Activated CD8-positive, alpha-beta T cell treated with anti-CD3 and anti-CD28 coated beads for 36 hours (primary cell): ENCODE measurements around the gene ACSF2. TPM values are rescaled to one million over a fixed set of nuclear protein-coding genes. Genes with fewer than 3 reads are reported as not detected.

ENCODE experiments used
- ATAC-seq: fragments of 200-7000 bp; cut with Tn5 transposase; one replicate; pipeline ENCODE4 v1.10.0; 2021; ENCODE audit warnings: mild to moderate bottlenecking, moderate library complexity
- CTCF ChIA-PET: fragments of 350-600 bp; sonication (Branson Sonifier 250); formaldehyde crosslinking; loops from one replicate; lab custom pipeline; 2021; ENCODE audit warnings: antibody characterized with exemption; lab: Charles Lee
- POLR2A ChIA-PET: fragments of 350-600 bp; sonication (Branson Sonifier 250); formaldehyde crosslinking; loops from one replicate; lab custom pipeline; 2021; ENCODE audit warnings: antibody characterized with exemption; lab: Charles Lee
- DNase-seq: peaks from one replicate; pipeline ENCODE4 v3.0.0-alpha.2; 2020
- H3K27ac Mint-ChIP-seq: one replicate; pipeline ENCODE4 v1.8.0; 2021; ENCODE audit warnings: mild to moderate bottlenecking, mixed read lengths
- H3K27me3 Mint-ChIP-seq: one replicate; pipeline ENCODE4 v1.8.0; 2021; ENCODE audit warnings: mixed read lengths
- H3K36me3 Mint-ChIP-seq: one replicate; pipeline ENCODE4 v1.8.0; 2021; ENCODE audit warnings: low read depth, mixed read lengths
- H3K4me1 Mint-ChIP-seq: one replicate; pipeline ENCODE4 v1.8.0; 2021; ENCODE audit warnings: low read depth, mixed read lengths
- H3K4me3 Mint-ChIP-seq: one replicate; pipeline ENCODE4 v1.8.0; 2021; ENCODE audit warnings: mild to moderate bottlenecking, moderate library complexity, mixed read lengths
- H3K9me3 Mint-ChIP-seq: one replicate; pipeline ENCODE4 v1.8.0; 2021; ENCODE audit warnings: mixed read lengths
- intact Hi-C: fragments of 100-400 bp; cut with micrococcal nuclease; formaldehyde crosslinking; loops from one replicate; pipeline ENCODE4 v1.10.0; 2022
- total RNA-seq, 2 experiments: library from RNA; stranded (reverse); gene quantifications; one replicate each; pipeline ENCODE4 v1.2.3, GENCODE V29; 2021
- TF ChIP-seq, protein P1 (sequence below): fragments of 200-600 bp; IDR thresholded peaks from one replicate; pipeline ENCODE4 v1.8.0; 2022; ENCODE audit warnings: antibody characterized with exemption, mild to moderate bottlenecking

ACSF2 gene
- total RNA-seq, 2 experiments from 2014 or later: 14.5 to 17.5 TPM

DNA sequence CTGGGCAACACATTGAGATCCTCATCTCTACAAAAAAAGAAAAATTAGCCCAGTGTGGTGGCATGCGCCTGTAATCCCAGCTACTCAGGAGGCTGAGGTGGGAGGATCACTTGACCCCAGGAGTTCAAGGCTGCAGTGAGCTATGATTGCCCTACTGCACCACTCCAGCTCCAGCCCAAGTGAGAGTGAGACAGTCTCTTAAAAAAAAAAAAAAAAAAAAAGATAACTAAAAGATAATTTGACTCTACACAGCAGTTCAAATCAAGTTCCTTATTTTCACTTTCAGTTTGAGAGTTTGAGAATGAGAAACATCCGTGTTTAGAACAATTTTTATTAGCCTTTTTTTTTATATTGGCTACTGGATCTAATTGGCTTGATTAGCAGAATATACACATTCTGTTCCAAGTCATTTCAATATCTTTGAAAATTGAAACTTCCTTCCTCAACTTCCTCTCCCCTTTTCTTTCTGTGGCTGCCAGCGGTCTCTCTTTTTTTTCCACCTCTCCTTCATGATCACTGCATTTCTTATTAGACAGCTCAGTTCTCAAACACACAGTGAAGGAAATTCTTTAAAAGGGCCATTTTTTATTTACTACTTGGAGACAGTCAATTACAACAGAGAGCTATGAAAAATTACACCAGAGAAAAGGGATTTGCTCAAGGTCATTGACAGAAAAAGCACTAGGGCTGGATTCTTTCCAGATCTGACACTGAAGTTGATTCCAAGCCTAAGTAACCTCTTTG is 4.5 kb upstream of the ACSF2 start:
- peak; percentile 53 for ATAC-seq
- peak overlapping the region; percentile 87 for H3K27ac Mint-ChIP-seq
- CTCF ChIA-PET: interaction anchor here (1.0 to 2.7 kb wide), 4 partner anchors 12 to 59 kb away, joined by 3 to 31 read pairs (median 8); partner anchors contain the start of gene LRRC59
- POLR2A ChIA-PET: interaction anchor here (0.7 to 2.1 kb wide), 4 partner anchors 24 to 269 kb away, joined by 3 to 7 read pairs (median 4); partner anchors contain the start of gene LRRC59
- peaks cover 25% of the 10 kb centered on the region for H3K4me1 Mint-ChIP-seq
- H3K27me3 Mint-ChIP-seq: no peaks in the 10 kb centered on the region
- peaks cover 7% of the 10 kb centered on the region for H3K9me3 Mint-ChIP-seq
- no peak for DNase-seq
- TF ChIP-seq, protein P1, sequence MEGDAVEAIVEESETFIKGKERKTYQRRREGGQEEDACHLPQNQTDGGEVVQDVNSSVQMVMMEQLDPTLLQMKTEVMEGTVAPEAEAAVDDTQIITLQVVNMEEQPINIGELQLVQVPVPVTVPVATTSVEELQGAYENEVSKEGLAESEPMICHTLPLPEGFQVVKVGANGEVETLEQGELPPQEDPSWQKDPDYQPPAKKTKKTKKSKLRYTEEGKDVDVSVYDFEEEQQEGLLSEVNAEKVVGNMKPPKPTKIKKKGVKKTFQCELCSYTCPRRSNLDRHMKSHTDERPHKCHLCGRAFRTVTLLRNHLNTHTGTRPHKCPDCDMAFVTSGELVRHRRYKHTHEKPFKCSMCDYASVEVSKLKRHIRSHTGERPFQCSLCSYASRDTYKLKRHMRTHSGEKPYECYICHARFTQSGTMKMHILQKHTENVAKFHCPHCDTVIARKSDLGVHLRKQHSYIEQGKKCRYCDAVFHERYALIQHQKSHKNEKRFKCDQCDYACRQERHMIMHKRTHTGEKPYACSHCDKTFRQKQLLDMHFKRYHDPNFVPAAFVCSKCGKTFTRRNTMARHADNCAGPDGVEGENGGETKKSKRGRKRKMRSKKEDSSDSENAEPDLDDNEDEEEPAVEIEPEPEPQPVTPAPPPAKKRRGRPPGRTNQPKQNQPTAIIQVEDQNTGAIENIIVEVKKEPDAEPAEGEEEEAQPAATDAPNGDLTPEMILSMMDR: no peak
- peak overlapping the region; percentile 67 for H3K4me3 Mint-ChIP-seq
- intact Hi-C loops: no loop called here
- peaks cover 2% of the 10 kb centered on the region for H3K36me3 Mint-ChIP-seq

DNA sequence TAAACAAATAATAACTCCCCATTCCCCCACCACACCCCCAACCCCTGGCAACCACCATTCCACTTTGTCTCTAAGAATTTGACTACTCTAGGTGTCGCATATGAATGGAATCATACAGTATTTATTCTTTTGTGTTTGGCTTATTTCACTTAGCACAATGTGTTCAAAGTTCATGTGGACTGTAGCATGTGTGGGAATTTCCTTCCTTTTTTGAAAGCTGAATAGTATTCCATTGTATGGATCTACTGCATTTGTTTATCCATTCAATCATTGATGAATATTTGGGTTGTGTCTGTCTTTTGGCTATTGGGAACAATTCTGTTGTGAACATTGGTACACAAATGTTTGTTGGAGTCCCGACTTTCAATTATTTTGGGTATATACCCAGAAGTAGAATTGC is 3.3 kb upstream of the ACSF2 start:
- CTCF ChIA-PET: interaction anchor here (0.9 to 2.7 kb wide), 3 partner anchors 14 to 61 kb away, joined by 3 to 31 read pairs (median 10); partner anchors contain the start of gene LRRC59
- Mint-ChIP-seq H3K27ac (no peak overlapping the region), H3K4me3 (no peak overlapping the region), H3K4me1 (peaks cover 35% of the 10 kb centered on the region), H3K9me3 (peaks cover 7% of the 10 kb centered on the region), H3K36me3 (peaks cover 2% of the 10 kb centered on the region), H3K27me3 (no peaks in the 10 kb centered on the region)
- TF ChIP-seq, protein P1: no peak
- no peak for ATAC-seq
- POLR2A ChIA-PET: no interaction called here
- intact Hi-C loops: no loop called here
- no peak for DNase-seq

DNA sequence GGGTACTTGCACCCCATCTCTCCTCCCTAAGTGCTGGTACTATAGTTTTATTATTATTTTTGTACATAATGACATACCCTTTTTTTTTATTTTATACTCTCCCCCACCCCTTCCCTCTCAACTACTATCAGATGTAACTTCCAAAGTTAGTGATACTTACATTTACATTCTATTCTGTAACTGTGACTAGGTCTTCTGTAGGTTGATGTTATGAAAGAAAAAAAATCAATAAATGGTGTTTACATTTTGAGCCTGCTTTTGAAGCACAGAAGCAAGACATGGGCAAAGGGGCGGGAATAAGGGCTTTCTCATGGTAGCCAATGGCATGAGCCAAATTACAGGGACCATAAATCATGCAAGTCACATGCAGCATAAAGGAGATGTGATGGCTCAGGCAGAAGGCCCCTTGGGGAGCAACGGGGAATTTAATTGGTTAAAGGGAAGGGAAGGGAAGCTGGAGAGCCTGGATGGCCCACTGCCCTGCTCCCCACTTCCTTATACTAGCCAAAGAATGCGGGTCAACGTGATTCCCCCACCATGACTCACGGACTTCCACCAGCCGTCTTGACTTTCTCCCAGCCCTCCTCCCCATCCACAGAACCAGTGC is 2.4 kb upstream of the ACSF2 start:
- CTCF ChIA-PET: no interaction called here
- H3K4me1 Mint-ChIP-seq: peaks cover 37% of the 10 kb centered on the region
- H3K27me3 Mint-ChIP-seq: no peaks in the 10 kb centered on the region
- peaks cover 7% of the 10 kb centered on the region for H3K9me3 Mint-ChIP-seq
- DNase-seq (no peak), ATAC-seq (no peak)
- POLR2A ChIA-PET: no interaction called here
- H3K4me3 Mint-ChIP-seq: no peak overlapping the region
- no peak overlapping the region for H3K27ac Mint-ChIP-seq
- TF ChIP-seq, protein P1: no peak
- intact Hi-C loops: no loop called here
- H3K36me3 Mint-ChIP-seq: peaks cover 2% of the 10 kb centered on the region

DNA sequence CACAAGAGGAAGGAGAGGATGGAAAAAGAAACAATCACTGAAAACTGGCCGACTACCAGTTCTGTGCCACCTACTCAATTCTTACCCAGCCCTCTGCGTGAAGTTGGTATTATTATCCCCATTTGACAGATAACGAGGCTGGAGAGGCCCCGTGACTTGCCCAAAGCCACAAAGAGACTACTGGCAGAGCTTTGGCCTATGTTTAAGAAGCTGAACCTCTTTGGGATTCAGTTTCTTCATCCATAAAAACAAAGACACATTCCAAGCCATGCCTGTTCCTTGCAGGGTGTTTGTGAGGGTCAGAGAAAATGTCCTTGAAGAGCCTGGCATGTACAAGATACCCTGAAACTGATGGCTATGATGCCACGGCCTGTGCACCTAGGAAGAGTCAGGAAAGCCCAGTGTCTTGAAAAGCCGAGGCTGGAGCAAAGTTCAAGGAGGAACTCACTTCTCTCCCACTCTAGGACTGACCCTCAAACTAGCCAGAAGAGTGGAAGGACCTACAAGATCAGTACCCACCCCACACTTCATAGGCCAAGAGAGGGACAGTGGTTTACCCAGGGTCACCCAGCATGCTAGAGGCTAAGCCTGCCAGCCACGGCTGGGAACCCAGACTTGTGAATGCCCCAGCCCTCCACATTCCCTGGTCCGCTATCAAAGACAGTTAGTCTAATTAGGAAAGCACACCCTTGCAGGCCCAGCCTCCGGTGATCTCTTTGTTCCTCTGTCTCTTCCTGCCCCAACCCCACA is 1.6 kb upstream of the ACSF2 start:
- DNase-seq (no peak), ATAC-seq (no peak)
- intact Hi-C loops: no loop called here
- H3K9me3 Mint-ChIP-seq: peaks cover under 1% of the 10 kb centered on the region
- peaks cover 37% of the 10 kb centered on the region for H3K4me1 Mint-ChIP-seq
- ChIA-PET CTCF (interaction anchor here (1.8 kb wide), 1 partner anchor 28 kb away, joined by 5 read pairs; no protein-coding TSS in a partner anchor), POLR2A (interaction anchor here (0.7 to 1.4 kb wide), 2 partner anchors 32 to 51 kb away, joined by 4 to 5 read pairs; no protein-coding TSS in a partner anchor)
- no peaks in the 10 kb centered on the region for H3K27me3 Mint-ChIP-seq
- TF ChIP-seq, protein P1: no peak
- H3K4me3 Mint-ChIP-seq: no peak overlapping the region
- H3K27ac Mint-ChIP-seq: no peak overlapping the region
- H3K36me3 Mint-ChIP-seq: peaks cover 2% of the 10 kb centered on the region
